DMS53 (cell line): ENCODE measurements around the gene CDH2.

ENCODE experiments used
- DNase-seq: peaks from one replicate; lab custom pipeline; 2025; lab: John Stamatoyannopoulos, UW

The CDH2 gene

DNA sequence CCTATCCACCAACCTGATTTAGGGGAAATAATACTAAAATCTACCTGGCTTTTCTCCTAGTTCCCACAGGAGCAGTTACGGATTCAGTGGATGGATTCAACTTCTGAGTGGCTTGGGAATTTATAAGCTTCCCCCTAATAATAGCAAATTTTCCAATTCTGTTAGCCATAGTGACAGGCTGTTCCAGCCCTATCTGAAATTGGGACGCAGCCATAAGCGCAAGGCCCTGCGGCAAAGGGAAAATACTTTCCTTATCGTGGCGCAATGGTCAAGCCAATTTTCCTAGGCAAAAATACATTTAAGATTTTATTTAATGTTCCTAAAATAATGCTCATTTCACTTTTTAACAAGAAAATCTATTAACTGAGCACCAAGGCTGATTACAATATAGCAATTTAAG lies 49.7 kb downstream of the CDH2 start:
- no peak for DNase-seq

DNA sequence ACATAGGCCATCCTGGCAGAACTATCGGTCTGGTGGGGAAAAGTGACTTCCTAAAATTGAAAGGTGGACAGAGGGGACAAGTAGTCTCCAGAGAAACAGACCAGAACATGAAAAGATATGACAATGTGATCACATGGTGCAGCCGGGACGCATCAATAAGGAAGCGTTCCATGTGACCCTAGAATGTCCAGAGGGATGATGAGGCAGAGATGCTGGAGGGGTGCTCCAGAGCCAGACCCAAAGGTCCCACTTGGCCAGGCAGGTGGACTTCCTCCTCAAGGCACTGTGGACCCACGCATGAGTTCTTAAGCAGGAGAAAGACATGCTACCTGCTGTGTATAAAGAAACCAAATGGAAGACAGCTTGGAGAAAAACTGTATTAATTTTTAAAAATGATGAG lies 50.2 kb downstream of the CDH2 start:
- DNase-seq = no peak

DNA sequence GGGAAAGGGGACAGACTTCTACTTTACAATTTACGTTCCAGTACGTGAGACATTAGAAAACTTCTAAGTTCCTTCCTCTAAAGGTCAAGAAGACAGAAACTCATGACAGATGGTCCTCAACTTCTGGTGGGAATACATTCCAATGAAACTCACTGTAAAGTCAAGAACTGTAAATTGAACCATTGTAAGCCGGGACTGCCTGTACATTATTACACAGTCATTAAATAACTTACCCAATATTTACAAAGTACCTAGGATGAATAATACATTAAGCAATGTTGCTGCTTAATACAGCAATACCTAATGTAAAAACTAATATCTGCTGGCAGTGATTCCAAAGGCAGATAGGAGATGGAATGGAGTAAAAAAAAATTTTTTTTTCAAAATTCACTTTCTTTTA lies 51.9 kb downstream of the CDH2 start:
- no peak for DNase-seq

DNA sequence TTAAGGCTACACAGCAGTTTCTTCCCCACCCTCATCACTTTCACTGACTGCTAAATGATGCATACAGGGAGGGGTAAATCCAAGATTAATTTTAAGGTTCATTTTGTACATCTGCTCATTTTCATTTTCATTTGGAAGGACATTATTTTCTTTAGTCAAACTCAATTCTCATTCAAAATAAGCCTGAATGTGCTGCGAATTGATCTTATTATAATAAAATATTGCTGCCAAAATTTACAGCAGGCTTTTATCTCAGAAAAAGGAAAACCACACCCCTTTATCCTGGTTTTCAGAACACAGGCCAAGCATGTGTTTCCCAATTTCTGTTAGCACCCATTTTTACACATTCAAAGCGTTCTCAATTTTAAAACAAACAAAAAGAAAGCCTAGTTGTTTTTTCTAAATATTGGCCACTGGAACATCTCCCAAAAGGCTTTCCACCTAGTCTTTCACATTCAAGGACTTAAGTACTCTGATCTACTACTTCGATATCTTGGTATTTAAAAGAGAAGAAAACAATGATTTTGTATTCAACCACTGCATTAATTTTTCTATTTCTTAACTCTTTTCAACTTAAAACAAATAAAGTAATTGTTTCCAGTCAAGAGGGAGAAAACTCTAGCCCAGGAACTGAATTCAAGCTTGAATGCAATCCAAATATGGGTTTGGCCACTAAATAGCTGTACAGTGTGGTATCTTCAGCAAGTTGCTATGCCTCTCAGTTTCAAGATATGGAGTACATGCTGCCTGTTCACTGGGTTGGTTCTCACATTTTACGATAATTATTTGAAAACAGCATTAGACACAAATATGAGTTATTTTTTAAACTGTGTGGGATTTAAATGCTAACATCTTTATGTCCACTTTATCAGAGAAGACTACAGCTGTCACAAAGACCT lies 52.5 kb downstream of the CDH2 start:
- no peak for DNase-seq

DNA sequence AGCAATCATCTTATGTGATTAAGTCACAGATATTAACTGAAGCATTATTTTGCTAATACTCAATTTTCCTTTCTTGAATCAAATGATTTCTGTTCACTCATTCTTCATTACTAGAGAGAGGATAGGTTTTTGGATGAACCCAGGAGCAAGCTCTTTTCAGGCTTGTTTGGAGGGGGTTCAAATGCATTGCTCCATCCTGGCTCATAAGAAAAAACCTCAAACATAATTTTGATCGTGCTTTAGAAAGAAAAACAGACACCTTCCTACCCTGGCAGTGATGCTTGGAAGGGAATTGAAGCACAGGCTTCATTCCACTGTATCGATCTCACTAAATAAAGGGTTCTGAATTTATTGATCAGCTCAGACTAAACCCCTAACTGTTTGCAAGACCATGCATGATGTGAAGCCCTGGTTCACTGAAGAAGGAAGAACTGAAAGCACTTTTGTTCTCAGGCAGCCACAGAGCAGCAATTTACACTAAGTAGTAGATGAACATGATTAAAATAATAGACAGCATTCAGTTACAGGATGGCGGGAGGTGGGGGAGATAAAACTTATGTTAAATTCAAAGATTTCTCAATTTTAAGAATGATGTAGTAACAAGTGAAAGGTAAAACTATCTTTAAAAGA lies 53.4 kb downstream of the CDH2 start:
- no peak for DNase-seq

DNA sequence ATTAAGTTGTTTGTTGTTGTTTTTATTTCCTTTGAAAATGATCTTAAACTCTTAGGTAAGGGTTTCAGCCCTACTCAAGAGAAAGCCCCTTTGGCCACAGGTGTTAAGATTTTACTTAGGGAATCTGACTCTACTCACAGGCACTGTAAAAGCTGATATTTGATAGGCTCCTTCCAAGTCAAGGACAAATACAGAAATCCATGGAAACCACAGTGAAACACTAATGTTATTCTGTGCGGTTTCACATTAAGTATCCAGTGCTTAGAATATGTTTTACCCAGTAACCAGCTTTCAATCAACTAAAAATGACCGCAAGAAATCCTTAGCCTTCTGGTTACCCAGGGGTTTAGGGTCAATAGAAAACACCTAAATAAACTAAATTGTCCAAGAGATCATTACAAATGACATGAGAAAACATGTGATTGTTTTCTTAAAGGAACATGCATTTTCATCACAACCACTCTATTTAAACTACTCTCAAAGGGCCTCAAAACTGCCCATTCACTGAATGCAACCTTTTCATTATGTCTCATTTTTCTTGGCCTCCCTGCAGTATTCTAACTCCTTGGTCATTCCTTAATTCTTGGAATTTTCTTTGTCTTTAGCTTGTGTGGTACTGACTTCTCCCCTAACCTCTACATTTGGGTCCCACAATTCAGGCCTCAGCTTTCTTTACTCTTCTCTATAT lies 56.0 kb downstream of the CDH2 start:
- DNase-seq = no peak

DNA sequence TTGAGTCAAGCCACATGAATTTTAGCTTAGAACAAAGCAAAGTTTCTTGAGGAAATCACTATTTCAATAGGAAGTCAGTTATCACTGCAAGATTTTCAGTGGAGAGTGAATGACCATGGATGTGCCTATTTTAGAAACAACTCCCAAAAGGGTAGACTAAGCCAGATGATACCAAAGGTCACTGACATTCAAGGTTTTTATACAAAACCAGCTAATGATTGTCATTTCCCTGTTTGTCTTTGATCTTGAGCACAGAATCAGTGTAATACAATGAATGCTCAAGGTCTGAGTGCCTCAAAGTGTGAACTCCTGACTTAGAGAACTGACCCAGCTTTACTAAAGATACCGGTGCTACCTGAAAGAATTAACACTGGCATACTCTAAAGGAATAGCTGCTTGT lies 60.5 kb downstream of the CDH2 start:
- DNase-seq = no peak

DNA sequence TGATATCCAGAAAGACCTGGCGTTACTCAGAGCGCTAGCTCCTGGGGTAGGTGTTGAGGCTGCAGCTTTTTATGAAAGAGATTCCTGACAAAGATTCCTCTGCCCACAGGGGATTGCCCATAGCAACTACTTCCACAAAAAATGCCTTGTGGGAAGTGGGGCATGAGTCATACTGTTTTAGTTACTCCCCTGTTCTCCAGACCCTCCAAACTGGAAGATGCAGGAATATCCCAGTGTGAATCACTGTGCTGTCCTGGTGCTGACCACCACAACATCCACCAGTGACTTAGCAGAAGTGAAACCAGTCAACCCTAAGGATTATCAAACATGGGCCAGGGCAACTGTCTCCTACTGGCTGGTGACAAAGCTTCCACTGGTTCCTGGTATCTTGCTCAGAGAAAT lies 61.8 kb downstream of the CDH2 start:
- no peak for DNase-seq

DNA sequence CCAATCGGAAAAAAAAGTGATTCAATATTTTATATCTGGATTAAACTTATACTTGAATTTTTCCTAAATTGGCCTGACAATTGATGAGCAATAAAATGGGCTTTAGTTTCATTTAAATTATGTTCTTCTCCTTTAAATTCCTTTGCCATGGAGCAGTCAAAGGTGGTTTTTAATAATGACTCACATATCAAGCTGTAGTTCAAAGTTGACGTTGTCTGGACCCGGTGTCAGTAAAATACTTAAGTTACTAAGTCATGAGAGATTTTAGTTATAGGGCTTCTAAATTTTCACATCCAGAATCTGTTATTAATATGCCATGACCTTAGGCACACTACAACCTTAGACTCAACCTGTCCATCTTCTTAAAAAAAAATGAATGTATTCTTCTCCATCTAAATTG lies 62.5 kb downstream of the CDH2 start:
- DNase-seq = no peak

DNA sequence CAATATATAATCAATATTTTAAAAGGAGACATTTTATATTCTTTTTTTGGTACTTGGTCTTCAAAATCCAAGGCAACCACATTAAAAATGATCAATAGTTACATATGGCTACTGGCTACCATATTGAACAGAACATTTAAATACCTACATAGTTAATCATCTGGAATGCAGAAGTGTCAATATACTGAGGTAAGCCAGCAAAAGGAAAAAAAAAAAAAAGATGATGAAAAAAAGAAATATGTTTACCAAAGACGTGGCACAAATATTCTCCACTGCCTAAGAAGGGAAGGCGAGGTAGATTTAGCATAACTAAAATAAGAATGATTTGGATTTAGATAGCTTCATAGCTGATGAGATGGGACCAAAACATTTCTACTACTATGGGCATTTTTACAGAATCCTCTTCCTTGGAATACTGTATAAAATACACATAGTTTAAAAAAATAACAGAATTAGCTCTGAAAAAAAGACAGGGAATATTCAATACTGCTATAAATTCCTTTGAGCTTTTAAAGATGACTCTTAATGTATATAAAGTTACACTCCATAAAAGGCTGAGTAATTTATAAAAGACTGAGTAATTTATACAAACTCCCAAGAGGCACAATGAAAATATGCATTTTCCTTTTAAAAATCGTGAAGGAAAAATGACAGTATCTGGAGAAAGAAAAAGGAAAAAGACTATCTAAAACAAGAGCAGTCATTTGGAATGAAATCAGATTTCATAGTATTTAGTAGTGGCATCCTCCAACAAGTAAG lies 63.5 kb downstream of the CDH2 start:
- no peak for DNase-seq

DNA sequence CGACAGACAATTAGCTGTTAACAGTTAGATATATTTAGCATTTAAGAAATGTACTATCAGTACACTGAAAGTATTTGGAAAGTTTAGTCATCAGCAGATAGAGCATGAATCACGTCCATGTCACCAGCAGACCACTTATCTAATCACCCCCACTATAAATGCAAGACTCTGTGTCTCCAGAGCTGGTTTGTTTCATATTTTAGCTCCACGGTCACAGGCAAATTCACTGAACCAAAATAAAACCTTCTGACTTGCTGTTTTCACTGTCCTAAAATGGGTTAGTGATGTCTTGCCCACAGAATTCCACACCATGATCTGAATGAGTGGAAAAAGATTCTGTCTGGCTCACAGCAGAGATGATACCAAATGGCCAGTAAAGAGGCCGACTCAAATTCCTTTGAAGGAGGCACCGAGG lies 64.9 kb downstream of the CDH2 start:
- no peak for DNase-seq

DNA sequence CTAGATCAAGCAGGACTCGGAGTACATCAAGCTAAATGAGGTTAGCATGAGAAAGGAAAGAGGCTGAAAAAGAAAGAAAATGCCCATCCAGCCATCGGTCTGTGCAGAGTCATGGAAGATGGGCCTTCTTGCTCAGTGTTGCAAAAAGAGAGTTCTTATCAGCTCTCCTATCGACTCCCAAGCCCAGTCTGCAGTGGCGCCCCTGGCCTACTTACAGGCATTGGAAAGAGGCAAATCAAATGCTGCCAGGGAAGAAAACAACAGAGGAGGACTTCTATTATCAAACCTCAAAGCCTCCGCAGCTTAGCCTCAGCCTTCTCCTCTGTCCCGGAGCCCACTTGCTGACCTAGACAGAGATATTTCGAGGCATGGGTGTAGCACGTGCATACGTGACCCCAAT lies 66.0 kb downstream of the CDH2 start:
- DNase-seq = no peak

DNA sequence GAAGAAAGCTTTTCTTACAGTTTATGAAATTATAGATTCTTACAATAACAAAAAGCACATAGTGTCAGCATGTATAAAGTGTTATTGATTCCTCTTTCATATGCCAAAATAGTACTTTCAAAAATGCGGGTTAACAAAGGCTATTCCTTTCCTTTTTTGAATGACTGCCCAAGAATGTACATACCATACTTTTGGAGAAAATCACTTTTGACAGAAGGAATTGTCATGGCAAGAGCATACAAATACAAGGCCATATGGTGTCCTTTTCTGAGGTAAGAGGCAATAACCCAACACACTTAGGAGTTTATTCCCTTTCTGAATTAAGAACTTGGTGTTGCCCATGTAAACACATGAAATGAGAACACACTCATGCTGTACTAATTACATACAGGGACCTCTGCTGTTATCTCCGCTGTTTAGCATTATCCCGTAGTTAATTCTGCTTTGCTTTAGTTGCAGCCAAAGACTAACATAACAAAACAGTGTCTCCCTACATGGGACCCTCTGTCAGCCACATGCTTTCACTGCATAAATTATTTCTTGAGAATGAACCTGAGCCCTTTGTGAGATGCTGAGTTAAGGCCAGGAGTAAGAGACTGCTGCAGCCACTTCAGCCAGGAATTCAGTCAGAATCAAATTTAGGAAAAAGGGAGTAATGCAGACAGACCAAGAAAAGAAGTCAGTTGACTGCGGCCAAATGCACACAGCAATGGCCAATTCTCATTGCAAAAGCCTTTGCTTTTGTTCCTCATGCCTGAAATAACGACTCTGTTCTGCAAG lies 67.0 kb downstream of the CDH2 start:
- no peak for DNase-seq

DNA sequence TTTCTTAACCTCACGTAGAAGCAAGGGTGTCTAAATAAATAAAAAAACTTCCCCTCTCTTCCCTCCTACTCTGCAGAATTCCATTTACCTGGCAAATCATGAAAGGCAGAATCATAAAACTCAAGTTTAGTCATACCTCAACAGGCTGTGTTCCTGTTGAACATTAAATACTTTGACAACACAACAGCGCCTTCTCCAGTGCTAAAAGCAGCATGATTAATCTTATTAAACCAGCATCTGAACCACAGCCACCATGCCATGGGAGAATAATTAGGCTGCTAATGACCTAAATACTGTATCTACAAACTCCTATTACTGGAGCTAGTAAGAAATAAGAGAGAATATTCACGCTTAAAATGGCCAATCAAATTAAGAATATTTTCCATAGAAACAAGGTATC lies 68.1 kb downstream of the CDH2 start:
- DNase-seq = peak; percentile 23

DNA sequence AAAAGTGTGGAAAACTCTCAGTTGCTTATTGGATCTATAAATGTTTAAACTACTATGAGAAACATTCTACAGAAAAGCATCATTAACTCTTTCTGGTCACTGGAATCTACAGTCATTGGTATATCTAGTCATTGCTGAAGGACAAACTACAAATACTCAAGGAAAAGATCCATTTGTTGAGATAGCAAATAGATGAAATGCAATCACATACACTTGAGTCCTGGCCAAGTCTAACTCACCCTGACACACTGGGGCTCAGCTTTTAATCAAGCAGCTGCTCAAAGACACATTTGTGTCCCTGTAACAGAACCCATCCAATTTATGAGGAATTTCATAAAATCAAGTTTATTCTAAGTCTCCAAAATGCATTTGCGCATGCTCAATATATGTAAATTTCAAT lies 68.7 kb downstream of the CDH2 start:
- DNase-seq = no peak

DNA sequence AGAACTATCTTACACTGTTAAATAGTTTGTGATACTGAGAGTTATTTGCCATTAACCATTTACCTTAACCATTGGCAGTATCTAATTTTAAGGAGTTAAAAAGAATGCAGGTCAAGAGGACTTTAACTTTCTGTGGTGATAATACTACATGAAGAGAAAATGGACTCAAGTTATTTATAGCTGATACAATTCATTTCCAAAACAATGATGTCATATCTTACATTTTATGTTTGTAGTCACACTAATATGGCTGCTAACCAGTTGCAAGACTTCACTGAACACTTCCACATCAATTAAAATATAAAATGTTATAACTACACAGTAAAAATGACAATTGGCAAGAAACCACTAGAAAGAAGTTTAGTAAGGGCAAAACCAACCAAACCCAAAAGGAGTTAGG lies 77.7 kb downstream of the CDH2 start:
- DNase-seq = no peak

DNA sequence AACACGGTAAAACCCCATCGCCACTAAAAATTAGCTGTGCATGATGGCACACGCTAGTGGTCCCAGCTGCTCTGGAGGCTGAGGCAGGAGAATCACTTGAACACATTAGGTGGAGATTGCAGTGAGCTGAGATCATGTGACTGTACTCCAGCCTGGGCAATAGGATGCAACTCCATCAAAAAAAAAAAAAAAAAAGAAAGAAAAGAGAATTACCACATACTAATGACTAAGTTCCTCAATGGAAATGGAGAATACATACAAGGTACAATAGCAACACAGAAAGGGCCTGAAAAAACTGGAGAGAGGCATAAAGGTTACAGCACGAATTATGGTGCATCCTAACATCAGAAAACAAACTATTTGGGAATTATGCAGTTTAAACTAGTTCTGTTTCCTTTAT lies 81.3 kb downstream of the CDH2 start:
- DNase-seq = no peak

DNA sequence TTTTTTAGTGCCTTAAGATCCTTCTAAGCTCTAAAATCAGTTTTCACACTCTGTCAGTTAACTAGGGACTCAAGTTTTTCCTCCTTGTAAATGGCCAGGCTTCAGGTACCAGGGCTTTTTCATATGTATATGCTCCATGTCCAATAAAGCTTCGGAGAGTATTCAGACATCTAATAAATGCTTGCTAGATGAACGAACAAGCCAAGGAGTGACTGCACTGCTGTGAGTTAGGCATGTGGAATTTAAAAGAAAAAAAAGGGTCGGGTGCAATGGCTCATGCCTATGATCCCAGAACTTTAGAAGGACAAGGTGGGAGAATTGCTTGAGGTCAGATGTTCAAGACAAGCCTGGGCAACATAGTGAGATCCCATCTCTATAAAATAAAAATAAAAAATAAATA lies 81.9 kb downstream of the CDH2 start:
- DNase-seq = no peak

DNA sequence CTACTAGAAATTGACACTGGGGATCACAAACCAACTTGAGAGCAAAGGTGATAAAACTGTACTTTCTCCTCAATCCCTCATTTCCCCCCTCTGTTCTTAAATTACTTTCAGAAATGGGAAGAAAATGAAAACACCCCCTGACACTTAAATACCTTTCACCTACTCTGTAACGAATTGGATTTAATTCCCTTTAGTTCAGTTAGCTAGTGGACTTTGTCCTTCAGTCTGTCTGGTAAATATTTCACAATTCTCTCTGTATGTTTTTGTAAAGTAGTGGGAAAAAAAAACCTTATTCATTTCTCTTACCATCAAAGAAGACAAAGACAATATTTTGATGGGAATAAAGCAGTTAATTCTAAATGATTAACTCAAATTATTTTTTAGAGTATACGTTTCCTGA lies 85.7 kb downstream of the CDH2 start:
- DNase-seq = no peak

DNA sequence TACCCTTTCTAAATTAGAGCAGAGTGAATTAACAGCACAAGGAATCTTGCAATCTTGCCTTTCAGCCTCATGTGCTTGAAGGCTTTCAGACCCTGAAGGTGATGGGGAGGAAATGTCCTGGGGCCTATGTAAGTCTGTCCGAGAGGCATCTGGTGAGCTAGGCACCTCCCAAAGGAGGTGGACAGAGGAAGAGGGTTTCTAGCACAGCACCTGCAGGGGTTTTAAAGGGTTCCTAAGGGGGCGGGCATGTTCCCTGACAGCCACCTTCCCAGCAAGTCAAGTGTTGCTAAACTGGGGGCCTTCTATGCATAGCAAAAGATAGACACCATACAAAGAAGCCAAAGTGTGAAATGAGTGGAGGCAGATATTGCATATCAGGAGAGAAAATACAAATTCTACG lies 88.5 kb downstream of the CDH2 start:
- no peak for DNase-seq

DNA sequence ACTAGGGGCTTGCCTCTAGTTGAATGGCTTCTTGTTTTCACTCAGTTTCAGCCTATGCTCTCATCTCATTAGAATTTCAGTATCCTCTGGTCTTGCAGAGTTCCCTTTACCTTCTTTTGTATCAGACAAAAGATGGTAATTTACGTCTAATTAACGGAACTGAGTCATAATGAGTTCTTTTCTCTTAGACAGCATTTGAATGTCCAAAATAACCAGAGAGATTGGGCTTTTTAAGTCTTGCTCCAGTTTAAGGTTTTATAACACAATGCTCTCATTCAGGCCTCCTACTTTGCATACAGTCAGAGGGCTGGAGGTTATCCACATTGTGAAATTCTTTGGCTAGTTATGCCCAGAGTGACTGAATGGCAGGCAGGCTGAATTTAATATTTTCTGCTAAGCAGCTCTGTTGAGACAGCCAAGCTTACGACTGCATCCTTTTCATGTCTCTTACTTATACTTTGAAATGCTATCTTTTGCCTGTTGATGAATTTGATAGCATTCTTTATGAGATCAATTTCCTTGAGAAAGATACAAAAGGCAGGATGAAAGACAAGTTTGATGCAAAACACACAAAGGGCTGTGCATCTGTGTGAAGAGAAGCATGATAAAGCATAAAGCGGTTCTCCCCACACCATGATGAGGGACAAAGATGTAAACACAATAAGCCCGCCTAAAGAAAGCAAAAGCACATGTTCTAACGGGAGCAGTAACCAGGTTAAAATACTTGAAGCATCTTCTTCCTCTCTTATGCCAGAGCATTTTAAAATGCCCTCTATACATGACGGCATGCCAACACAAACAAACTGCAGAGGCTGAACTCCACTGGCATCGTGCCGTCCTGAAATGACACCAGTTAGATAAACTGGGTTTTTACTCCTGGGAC lies 90.0 kb downstream of the CDH2 start:
- DNase-seq = no peak
